Activated CD8-positive, alpha-beta memory T cell treated with anti-CD3 and anti-CD28 coated beads for 1 hour (primary cell): ENCODE measurements around the gene GMCL1.
"Not testable (repeated sequence)": the region's sequence is repeated elsewhere in the genome, so short reads cannot be mapped to it uniquely, and the experiment has no call there.

ENCODE experiments used
- DNase-seq, 2 donors: peaks; one replicate each; pipeline ENCODE4 v3.0.0-alpha.2; 2020; ENCODE audit warnings: low read depth in 1 of 2; ENCODE audit errors: extremely low read depth in 1 of 2

Gene GMCL1

GRCh38 chr2:69829256-69830044 lies at the start of gene GMCL1:
GMCL1 (plus strand) TSS chr2:69829660; CDS start chr2:69829893, 233 bp downstream.
- DNase-seq: peak; percentile 94 to 98

- no peak for DNase-seq
Observed at GRCh38 chr2:69780921-69781320, 48.5 kb upstream of the GMCL1 start.

DNA sequence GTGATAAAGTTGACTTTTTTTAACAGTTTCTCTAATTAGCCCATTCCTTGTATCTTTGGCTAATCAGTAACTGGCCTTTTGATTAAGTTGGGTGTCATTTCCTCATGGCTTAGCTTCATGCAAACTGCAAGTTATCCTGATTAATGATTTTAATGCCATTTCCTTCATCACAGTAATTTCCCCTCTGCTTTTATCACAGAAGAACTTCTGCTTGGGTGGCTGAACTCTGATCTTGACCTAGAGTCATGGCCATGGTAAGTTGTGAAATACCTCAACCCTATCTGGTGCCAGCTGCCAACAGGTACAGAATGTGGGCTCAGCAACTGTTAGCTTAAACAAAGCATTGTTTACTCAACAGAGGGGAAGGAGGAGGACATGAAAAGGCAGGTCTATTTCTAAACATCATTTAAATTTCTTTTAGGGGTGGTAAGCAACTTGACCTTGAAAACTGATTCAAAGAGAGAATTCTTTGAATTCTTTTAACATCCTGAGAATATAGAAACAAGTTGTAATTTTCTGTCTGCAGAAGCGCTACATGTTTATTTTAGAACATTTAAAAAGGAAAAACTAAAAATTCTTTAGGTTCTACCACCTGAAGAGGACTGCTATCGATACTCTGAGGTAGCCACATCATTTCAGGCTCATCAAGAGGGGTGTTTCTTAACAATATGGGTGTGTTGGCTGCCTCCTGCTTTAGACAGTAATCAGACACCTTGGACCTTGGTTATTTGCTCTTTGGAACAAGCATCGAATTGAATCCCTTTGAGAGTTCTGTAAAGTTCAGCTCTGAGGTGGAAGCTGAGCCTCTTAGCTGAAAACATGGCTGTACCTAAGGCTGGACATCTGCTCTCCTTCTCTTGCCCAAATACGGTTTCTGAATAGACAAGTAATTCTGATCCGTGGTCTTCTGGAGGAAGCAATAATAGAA lies 47.9 kb upstream of the GMCL1 start:
- no peak for DNase-seq

GRCh38 chr2:69784228-69784627 lies 45.2 kb upstream of the GMCL1 start:
- no peak for DNase-seq

GRCh38 chr2:69785358-69785757 lies 44.1 kb upstream of the GMCL1 start:
- DNase-seq: no peak

- DNase-seq: no peak
Observed at GRCh38 chr2:69786052-69786560, 43.4 kb upstream of the GMCL1 start.

- DNase-seq: no peak
Observed at GRCh38 chr2:69789175-69789721, 40.2 kb upstream of the GMCL1 start.

DNA sequence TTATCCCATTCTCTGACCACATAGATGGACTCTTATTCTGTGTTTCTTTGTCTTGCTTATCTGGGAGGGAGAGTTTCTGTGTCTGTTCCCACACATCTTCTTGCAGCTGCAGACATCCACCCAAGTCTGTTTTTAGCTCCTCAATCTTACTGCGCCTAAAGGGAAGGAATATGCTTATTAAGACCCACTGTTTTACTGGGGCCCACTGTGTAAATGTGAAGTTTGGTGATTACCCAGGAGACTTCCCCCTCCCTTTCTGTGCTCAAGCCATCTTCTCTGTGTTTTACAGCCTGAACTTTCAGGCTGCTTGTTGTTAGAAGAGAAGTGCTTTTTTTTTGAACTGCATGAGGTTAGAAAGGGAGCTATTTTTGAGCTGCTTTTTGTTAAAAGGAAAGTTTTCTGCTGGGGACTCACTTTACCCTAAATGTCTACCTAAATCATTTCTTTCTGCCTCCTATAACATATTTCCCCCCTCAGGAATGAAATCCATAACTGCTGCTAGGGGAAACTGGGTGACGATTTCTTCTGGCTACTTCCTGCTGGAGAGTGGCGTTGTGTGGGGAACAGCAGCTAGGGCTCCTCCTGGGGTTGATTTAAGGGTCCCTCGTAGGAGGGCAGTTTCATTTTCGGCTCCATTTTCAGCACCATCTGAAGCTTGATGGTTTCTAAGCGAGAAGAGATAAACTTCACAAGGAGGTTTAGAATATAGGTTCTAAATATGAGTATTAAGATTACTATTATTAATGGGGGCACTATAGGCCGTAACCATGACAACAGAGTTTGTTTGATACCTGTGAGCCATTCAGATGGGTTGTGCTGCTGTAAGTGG lies 39.5 kb upstream of the GMCL1 start:
- no peak for DNase-seq

DNA sequence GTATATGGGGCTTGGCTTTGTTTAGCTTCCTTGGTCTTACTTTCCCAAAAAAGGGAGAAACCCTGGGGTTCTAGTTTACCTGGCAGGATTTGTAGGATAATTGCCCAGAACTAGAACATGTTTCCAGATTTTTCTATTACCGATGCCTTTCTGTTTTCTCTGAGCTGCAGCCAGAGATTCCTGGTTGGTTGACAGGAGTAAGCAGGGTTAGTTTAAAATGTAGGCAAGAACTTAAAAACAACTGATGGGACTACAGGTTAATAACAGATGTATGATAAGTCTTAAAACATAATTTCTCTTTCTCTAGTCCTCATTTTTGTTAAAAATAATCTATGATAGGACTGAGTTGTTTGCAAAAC lies 38.9 kb upstream of the GMCL1 start:
- no peak for DNase-seq

- DNase-seq: no peak
Observed at GRCh38 chr2:69791045-69791444, 38.4 kb upstream of the GMCL1 start.

GRCh38 chr2:69796174-69796573 lies 33.3 kb upstream of the GMCL1 start:
- DNase-seq: no peak

- no peak for DNase-seq
Observed at GRCh38 chr2:69797235-69797634, 32.2 kb upstream of the GMCL1 start.

GRCh38 chr2:69797836-69798289 lies 31.6 kb upstream of the GMCL1 start:
- DNase-seq: no peak

GRCh38 chr2:69798290-69798908 lies 31.1 kb upstream of the GMCL1 start:
- no peak for DNase-seq

DNA sequence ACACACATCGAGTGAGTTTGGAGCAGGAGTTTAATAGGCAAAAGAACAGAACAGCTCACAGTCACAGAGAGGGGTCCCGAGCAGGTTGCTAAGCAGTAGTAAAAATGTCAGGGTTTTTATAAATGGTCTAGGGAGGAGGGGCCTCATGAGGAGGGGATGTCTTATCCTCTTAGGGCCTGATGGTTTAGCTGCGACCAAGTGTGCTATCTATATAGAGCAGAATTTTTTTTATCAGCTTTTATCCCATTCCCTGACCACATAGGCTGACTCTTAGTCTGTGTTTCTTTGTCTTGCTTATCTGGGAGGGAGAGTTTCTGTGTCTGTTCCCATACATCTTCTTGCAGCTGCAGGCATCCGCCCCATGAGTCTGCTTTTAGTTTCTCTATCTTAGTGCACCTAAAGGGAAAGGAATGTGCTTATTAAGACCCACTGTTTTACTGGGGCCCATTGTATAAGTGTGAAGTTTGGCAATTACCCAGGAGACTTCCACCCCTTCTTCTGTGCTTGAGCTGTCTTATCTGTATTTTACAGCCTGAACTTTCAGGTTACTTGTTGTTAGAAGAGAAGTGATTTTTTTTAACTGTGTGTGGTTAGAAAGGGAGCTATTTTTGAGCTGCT lies 30.4 kb upstream of the GMCL1 start:
- DNase-seq: no peak

- DNase-seq: no peak
Observed at GRCh38 chr2:69801745-69802290, 27.6 kb upstream of the GMCL1 start.

- not testable (repeated sequence) for DNase-seq
Observed at GRCh38 chr2:69802781-69803367, 26.6 kb upstream of the GMCL1 start.

- DNase-seq: no peak
Observed at GRCh38 chr2:69804416-69804815, 25.0 kb upstream of the GMCL1 start.

DNA sequence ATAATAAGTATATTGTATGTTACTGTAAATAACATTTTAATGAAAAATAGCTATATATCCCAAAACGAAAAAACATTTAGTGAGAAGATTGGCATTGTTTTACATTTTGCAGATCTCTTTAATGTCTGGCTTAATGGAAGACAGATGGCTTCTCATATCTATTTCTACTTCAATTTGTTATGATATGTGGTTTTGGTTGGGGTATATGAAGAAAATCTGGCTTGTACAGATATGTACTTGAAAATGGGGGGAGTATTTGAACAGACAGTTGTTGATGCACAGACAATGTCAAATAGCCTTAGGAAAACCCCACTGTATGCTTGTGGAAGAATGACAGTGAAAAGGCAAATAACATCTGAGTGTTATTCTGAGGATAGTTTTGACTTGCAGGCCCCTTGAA lies 23.6 kb upstream of the GMCL1 start:
- no peak for DNase-seq
